ENCODE measurements around the gene CDKL1. TPM values are rescaled to one million over a fixed set of nuclear protein-coding genes. Genes with fewer than 3 reads are reported as not detected.

CDKL1 gene
- total RNA-seq, 1 experiment from 2014 or later = 2.4 TPM

GRCh38 chr14:50402965-50403364, 6.3 kb upstream of the CDKL1 start:
- Histone ChIP-seq H4K20me1 (ENCODE audit: insufficient read depth) (no peaks in the 10 kb centered on the region), H3K27ac (no peak overlapping the region), H3K9me2 (ENCODE audit: insufficient read depth) (no peaks in the 10 kb centered on the region), H3K27me3 (ENCODE audit: insufficient read depth, low read depth) (no peaks in the 10 kb centered on the region), H3F3A (ENCODE audit: insufficient read depth, low read depth) (peaks cover 9% of the 10 kb centered on the region), H3K9me3 (ENCODE audit: insufficient read depth, low read depth) (peaks cover 5% of the 10 kb centered on the region), H3K4me2 (no peak overlapping the region), H3K4me3 (no peak overlapping the region), H3K79me2 (ENCODE audit: low read depth) (no peaks in the 10 kb centered on the region), H2AFZ (no peak overlapping the region), H3K4me1 (replicated peaks; ENCODE audit: insufficient read depth) (0 out of 2 replicates have a peak, but pooled peaks cover 2% of the 10 kb centered on the region), H3K36me3 (ENCODE audit: low read depth) (no peaks in the 10 kb centered on the region)
- intact Hi-C loops (cut with micrococcal nuclease; ENCODE audit: unreplicated experiment) = no loop called here
- TF ChIP-seq CTCF (conservative IDR thresholded peaks at IDR 0.05) = no peak
- no peak for TF ChIP-seq EZH2 (IDR thresholded peaks at IDR 0.05; ENCODE audit: low read depth)
- no peak for DNase-seq
- ChIA-PET CTCF (no interaction called here), POLR2A (ENCODE audit: unreplicated experiment) (interaction anchor here (0.7 to 0.8 kb wide), 2 partner anchors 29 to 418 kb away, joined by 4 to 5 read pairs; no protein-coding TSS in a partner anchor)
- no TSS peak for BruUV-seq (replicated peaks)

GRCh38 chr14:50400461-50400860, 3.8 kb upstream of the CDKL1 start:
- H2AFZ ChIP-seq = no peak overlapping the region
- H3K9me3 ChIP-seq (ENCODE audit: insufficient read depth, low read depth) = peaks cover 5% of the 10 kb centered on the region
- intact Hi-C loops (cut with micrococcal nuclease; ENCODE audit: unreplicated experiment) = no loop called here
- no peaks in the 10 kb centered on the region for H4K20me1 ChIP-seq (ENCODE audit: insufficient read depth)
- no peaks in the 10 kb centered on the region for H3K36me3 ChIP-seq (ENCODE audit: low read depth)
- no peaks in the 10 kb centered on the region for H3K79me2 ChIP-seq (ENCODE audit: low read depth)
- H3K4me3 ChIP-seq = no peak overlapping the region
- no TSS peak for BruUV-seq (replicated peaks)
- H3K9me2 ChIP-seq (ENCODE audit: insufficient read depth) = no peaks in the 10 kb centered on the region
- ChIA-PET POLR2A (ENCODE audit: unreplicated experiment) (no interaction called here), CTCF (no interaction called here)
- H3K27me3 ChIP-seq (ENCODE audit: insufficient read depth, low read depth) = no peaks in the 10 kb centered on the region
- 0 out of 2 replicates have a peak, but pooled peaks cover 2% of the 10 kb centered on the region for H3K4me1 ChIP-seq (replicated peaks; ENCODE audit: insufficient read depth)
- DNase-seq = no peak
- no peak overlapping the region for H3K4me2 ChIP-seq
- H3F3A ChIP-seq (ENCODE audit: insufficient read depth, low read depth) = peaks cover 15% of the 10 kb centered on the region
- TF ChIP-seq CTCF (conservative IDR thresholded peaks at IDR 0.05) (no peak), EZH2 (IDR thresholded peaks at IDR 0.05; ENCODE audit: low read depth) (no peak)
- H3K27ac ChIP-seq = no peak overlapping the region

- no peak overlapping the region for H2AFZ ChIP-seq
- 0 out of 2 replicates have a peak, but pooled peaks cover 2% of the 10 kb centered on the region for H3K4me1 ChIP-seq (replicated peaks; ENCODE audit: insufficient read depth)
- no TSS peak for BruUV-seq (replicated peaks)
- no peaks in the 10 kb centered on the region for H3K36me3 ChIP-seq (ENCODE audit: low read depth)
- POLR2A ChIA-PET (ENCODE audit: unreplicated experiment) = no interaction called here
- no peaks in the 10 kb centered on the region for H3K9me2 ChIP-seq (ENCODE audit: insufficient read depth)
- H3K4me2 ChIP-seq = no peak overlapping the region
- H3K9me3 ChIP-seq (ENCODE audit: insufficient read depth, low read depth) = no peaks in the 10 kb centered on the region
- intact Hi-C loops (cut with micrococcal nuclease; ENCODE audit: unreplicated experiment) = no loop called here
- TF ChIP-seq EZH2 (IDR thresholded peaks at IDR 0.05; ENCODE audit: low read depth) (no peak), CTCF (conservative IDR thresholded peaks at IDR 0.05) (no peak)
- H3K4me3 ChIP-seq = no peak overlapping the region
- no peak for DNase-seq
- H3K79me2 ChIP-seq (ENCODE audit: low read depth) = no peaks in the 10 kb centered on the region
- CTCF ChIA-PET = no interaction called here
- H3K27me3 ChIP-seq (ENCODE audit: insufficient read depth, low read depth) = no peaks in the 10 kb centered on the region
- no peak overlapping the region for H3K27ac ChIP-seq
- no peaks in the 10 kb centered on the region for H4K20me1 ChIP-seq (ENCODE audit: insufficient read depth)
- peaks cover 15% of the 10 kb centered on the region for H3F3A ChIP-seq (ENCODE audit: insufficient read depth, low read depth)
Measured at GRCh38 chr14:50399251-50400032, 2.8 kb upstream of the CDKL1 start.
